ENCODE measurements around the gene PROSER2.

DNA sequence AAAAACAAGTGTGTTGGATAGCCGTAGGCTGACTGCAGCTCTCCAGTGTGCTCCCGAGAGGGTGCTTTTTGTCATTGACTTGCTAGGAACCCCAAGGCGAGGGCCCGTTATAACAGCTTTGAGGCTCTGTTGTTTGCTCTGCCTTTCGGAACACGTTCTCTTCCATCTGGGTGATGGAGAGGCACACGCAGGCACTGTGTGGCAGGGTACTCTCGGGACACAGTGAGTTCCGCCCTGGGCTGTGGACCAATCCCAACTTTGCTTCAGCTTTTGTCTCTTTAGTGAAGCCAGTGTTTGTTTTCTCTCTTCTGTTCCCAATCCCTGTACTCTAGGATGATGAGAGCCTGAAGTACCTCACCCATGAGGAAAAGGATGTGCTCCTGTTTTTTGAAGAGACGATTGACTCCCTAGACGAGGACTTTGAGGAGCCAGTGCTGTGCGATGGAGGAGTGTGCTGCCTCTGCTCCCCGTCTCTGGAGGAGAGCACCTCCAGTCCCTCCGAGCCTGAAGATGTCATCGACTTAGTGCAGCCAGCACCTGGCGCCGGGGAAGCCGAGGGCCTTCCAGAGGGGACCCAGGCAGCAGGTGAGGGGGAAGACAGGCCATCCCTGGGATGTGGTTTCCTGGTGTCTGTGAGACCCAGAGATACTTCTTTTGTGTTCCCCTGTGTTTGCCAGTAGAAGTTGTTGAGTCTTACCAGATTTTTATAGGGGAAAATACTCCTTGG, 43.2 kb downstream of the PROSER2 start:
- TF ChIP-seq, protein P1, sequence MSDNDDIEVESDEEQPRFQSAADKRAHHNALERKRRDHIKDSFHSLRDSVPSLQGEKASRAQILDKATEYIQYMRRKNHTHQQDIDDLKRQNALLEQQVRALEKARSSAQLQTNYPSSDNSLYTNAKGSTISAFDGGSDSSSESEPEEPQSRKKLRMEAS (IDR thresholded peaks at IDR 0.05), result no peak
- TF ChIP-seq, protein P2, sequence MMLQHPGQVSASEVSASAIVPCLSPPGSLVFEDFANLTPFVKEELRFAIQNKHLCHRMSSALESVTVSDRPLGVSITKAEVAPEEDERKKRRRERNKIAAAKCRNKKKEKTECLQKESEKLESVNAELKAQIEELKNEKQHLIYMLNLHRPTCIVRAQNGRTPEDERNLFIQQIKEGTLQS (IDR thresholded peaks at IDR 0.05), result no peak
- TF ChIP-seq, protein P3, sequence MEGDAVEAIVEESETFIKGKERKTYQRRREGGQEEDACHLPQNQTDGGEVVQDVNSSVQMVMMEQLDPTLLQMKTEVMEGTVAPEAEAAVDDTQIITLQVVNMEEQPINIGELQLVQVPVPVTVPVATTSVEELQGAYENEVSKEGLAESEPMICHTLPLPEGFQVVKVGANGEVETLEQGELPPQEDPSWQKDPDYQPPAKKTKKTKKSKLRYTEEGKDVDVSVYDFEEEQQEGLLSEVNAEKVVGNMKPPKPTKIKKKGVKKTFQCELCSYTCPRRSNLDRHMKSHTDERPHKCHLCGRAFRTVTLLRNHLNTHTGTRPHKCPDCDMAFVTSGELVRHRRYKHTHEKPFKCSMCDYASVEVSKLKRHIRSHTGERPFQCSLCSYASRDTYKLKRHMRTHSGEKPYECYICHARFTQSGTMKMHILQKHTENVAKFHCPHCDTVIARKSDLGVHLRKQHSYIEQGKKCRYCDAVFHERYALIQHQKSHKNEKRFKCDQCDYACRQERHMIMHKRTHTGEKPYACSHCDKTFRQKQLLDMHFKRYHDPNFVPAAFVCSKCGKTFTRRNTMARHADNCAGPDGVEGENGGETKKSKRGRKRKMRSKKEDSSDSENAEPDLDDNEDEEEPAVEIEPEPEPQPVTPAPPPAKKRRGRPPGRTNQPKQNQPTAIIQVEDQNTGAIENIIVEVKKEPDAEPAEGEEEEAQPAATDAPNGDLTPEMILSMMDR (IDR thresholded peaks at IDR 0.05; ENCODE audit: low read depth, low read length, missing input control), result no peak
- no peak for TF ChIP-seq TAF1 (conservative IDR thresholded peaks at IDR 0.05)
- TF ChIP-seq JUND (IDR thresholded peaks at IDR 0.05), result no peak
- TF ChIP-seq RAD21 (IDR thresholded peaks at IDR 0.05), result no peak

All from liver (tissue), 3 donors.